Astrocyte of the cerebellum (primary cell): ENCODE results near the gene RPS6KA2.

Experiments used
- DNase-seq: peaks from one replicate; pipeline ENCODE4 v3.0.0-alpha.2; 2011; ENCODE audit warnings: low read depth
- H3K4me3 ChIP-seq: 2 replicates; pipeline ENCODE4 v1.5.1; 2011; ENCODE audit warnings: mild to moderate bottlenecking, low read depth, low read length, moderate library complexity
- in situ Hi-C: cut with HindIII; loops from 2 replicates; pipeline ENCODE4 v1.10.0; 2017; ENCODE audit warnings: low sequenced_read_pairs
- TF ChIP-seq, protein P1 (sequence below): IDR thresholded peaks from 2 replicates; pipeline ENCODE4 v1.5.1; 2012; ENCODE audit warnings: low read length, low read depth, moderate library complexity, mild to moderate bottlenecking; ENCODE audit errors: missing control alignments

The RPS6KA2 gene

GRCh38 chr6:166476634-166477215 lies 150.3 kb downstream of the RPS6KA2 start:
- TF ChIP-seq, protein P1, sequence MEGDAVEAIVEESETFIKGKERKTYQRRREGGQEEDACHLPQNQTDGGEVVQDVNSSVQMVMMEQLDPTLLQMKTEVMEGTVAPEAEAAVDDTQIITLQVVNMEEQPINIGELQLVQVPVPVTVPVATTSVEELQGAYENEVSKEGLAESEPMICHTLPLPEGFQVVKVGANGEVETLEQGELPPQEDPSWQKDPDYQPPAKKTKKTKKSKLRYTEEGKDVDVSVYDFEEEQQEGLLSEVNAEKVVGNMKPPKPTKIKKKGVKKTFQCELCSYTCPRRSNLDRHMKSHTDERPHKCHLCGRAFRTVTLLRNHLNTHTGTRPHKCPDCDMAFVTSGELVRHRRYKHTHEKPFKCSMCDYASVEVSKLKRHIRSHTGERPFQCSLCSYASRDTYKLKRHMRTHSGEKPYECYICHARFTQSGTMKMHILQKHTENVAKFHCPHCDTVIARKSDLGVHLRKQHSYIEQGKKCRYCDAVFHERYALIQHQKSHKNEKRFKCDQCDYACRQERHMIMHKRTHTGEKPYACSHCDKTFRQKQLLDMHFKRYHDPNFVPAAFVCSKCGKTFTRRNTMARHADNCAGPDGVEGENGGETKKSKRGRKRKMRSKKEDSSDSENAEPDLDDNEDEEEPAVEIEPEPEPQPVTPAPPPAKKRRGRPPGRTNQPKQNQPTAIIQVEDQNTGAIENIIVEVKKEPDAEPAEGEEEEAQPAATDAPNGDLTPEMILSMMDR: no peak
- H3K4me3 ChIP-seq: no peak overlapping the region
- in situ Hi-C loops: no loop called here
- no peak for DNase-seq

GRCh38 chr6:166476061-166476591 lies 150.9 kb downstream of the RPS6KA2 start:
- DNase-seq: no peak
- TF ChIP-seq, protein P1: no peak
- no peak overlapping the region for H3K4me3 ChIP-seq
- in situ Hi-C loops: no loop called here

GRCh38 chr6:166474721-166475565 lies 152.1 kb downstream of the RPS6KA2 start:
- H3K4me3 ChIP-seq: no peak overlapping the region
- in situ Hi-C loops: no loop called here
- TF ChIP-seq, protein P1: no peak
- no peak for DNase-seq

- in situ Hi-C loops: no loop called here
- DNase-seq: no peak
- TF ChIP-seq, protein P1: no peak
- H3K4me3 ChIP-seq: no peak overlapping the region
Observed at GRCh38 chr6:166473886-166474571, 153.0 kb downstream of the RPS6KA2 start.

DNA sequence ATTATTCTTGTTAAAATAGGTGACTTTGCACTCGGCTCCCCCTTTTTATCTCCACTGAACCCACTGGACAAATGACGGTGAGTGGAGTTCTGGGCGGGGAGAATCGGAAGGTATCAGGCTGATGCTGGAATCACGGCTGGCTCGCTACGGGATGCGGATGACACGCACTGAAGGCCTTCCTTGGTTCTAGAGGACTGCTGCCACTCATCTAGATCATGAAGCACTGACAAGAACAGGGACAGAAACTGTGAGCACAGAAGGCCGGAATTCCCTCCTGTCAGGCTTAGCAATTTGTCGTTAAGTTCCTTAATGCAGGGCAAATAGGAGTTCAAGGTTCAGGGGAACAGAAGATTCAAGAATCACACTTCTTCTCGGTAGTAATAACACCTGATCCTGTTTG lies 154.4 kb downstream of the RPS6KA2 start:
- no peak overlapping the region for H3K4me3 ChIP-seq
- TF ChIP-seq, protein P1: no peak
- no peak for DNase-seq
- in situ Hi-C loops: no loop called here

- TF ChIP-seq, protein P1: no peak
- H3K4me3 ChIP-seq: no peak overlapping the region
- DNase-seq: no peak
- in situ Hi-C loops: no loop called here
Observed at GRCh38 chr6:166471797-166472260, 155.2 kb downstream of the RPS6KA2 start.
